ENCODE measurements around the gene ZBTB39.
"Not testable (repeated sequence)": the region's sequence is repeated elsewhere in the genome, so short reads cannot be mapped to it uniquely, and the experiment has no call there.

ZBTB39 gene

GRCh38 chr12:57005980-57006808 lies at the start of gene ZBTB39:
ZBTB39 (minus strand) TSS chr12:57006546; CDS start chr12:57004917, 1,629 bp downstream.
- DNase-seq, result peak; percentile 67

DNA sequence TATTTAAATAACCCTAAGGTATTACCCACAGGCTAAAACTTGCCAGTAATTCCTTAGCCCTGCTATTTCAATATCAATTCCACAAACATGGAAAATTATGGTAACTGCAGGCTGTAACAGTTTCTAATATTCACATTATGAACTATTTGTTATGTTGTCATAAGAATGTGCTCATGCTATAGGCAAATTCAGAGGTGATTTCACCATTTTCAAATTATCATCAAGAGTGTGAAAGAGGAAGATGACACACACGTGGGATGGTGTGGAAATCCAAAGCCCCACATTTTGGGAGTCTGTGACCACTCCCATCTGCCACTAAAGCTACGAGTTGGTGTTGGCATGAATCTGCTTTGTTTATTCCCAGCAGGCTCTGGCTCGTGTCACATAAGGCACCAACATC lies 49.5 kb upstream of the ZBTB39 start:
- DNase-seq, result no peak

- not testable (repeated sequence) for DNase-seq
These were observed 47.6 kb upstream of the ZBTB39 start for GRCh38 chr12:57053901-57054300.

GRCh38 chr12:57053146-57053545 lies 46.8 kb upstream of the ZBTB39 start:
- DNase-seq, result not testable (repeated sequence)

DNA sequence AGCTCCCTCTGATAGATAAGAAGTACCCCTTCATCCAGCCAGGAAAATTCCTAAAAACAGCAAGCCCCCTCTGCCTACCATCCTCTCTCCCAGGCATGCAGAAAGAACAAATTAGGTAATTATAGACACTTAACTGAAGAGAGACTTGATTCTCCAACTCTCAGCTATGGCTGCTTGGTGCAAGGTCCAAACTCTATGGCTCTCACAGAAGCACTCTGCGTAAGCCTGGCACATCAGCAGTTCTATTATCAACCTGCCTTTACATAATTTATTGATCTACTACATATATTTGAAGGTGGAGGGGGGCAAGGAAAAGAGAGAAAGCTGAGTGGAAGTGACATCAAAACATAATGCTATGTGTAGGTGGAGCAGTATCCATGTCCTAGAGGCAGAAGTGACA lies 44.7 kb upstream of the ZBTB39 start:
- no peak for DNase-seq

- DNase-seq, result no peak
These were observed 43.5 kb upstream of the ZBTB39 start, which contains the start of gene MYO1A for GRCh38 chr12:57049890-57050289. MYO1A (minus strand) TSS chr12:57050129; CDS start chr12:57048323, 1,806 bp downstream.

DNA sequence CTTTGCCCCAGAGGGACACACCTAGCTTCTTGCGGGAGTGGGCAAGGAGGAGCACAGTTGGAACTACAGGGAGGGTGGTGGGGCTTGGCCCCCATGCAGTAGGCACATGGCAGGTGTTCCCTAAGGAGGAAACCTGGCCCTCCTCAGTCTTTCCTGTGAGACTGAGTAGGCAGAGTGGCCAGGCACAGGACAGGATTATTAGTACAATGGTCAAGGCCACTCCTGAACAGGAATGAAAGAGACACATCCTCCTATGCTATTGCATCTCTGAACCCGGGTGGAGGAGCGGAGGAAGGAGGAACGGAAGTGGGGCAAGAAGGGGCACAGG lies 42.7 kb upstream of the ZBTB39 start:
- DNase-seq, result no peak

- DNase-seq, result no peak
These were observed 42.2 kb upstream of the ZBTB39 start for GRCh38 chr12:57048423-57049118.

- DNase-seq, result no peak
These were observed 41.6 kb upstream of the ZBTB39 start for GRCh38 chr12:57047981-57048380.

DNA sequence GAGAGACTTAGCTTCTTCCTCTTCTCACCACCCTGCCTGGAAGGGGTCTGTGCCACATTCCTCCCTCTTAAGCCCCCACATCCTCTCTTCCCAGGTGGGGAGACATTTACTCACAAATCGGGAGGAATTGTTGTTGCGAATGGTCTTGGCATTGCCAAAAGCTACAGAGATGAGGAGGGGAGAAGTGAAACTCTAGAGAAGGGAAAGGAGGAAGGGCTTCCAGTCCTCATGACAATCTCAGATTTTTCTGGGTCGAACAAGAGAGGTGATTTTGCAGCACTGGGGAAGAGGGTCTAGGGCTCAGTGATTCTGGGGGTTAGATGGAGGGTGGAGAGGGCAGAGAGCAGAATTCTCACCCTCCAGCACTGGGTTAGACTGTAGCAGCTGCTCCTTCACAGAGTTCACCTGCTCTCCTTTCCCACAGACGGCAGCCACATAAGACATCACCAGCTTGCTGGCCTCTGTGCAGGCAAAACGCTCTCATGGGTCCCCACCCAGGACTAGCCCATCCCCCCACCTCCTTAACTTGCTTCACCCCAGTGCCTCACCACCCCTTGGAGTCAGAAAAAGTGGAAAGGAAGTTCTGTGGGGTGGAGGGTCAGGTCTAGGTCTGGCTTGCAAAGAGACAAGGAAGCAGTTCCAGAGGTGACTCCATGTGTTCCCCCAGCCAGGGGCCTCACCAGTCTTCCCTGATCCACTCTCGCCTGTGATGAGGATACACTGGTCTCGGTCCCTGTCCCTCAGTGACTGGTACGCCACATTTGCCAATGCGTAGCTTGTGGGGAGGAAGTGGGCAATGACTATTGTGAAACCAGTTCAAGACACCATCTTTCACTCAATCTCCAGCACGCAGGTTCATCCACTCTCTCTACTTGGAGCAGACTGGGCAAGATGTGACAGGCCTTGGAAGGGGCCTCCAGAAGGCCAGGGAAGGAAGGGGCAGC lies 40.9 kb upstream of the ZBTB39 start:
- no peak for DNase-seq

DNA sequence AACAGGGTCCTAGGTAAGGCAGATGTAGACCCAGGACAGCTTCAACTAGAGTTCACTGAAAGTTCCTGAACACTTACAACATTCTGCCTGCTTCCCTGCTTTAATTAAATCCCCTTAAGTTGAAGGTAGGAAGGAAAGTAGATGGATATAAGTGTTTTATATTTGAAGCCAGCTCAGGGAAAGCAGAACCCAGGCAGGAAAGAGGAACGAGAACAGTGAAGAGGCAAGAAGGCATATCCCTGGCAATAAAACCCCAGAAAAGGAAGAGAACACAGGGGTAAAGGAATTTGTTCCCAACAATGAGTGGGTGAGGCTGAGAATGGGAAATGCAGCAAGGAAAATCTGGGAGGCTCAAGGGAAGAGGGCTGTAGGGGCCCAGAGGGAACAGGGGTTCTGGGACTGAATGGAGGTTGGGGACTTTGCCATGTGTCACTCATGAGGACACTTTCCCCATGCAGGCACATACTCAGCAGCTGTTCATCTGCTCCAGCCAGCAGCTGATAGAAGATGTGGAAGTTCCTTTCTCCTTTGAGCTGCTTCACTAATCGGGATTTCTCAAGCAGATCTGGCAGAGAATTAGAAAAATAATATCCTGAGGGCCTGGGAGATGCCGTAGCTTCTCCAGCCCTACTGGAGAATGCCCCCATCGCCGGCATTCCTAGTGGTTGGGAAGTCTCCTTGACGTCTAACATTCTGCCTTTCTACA lies 39.9 kb upstream of the ZBTB39 start:
- no peak for DNase-seq

DNA sequence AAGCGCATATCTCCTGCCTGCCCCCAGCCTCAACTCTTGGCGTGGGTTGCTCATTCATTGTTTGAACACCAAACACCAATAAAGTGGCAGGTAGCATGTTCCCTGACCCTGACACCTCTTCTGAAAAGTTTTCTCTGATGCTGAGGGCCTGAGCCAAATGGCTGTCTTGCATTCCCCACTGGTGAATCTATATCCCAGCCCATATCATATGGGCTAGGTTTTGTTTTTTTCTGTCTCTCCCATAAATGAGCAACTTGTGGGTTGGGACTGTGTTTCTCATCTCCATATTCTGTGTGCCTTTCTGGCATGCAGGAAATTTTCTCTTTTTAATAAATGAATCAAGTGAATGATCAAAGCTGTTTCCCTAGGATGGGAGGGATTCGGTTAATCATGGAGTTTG lies 38.5 kb upstream of the ZBTB39 start:
- DNase-seq, result no peak

GRCh38 chr12:57044468-57044867 lies 38.1 kb upstream of the ZBTB39 start:
- DNase-seq, result no peak

- DNase-seq, result no peak
These were observed 36.3 kb upstream of the ZBTB39 start for GRCh38 chr12:57042695-57043094.

GRCh38 chr12:57040750-57041149 lies 34.4 kb upstream of the ZBTB39 start:
- DNase-seq, result no peak

DNA sequence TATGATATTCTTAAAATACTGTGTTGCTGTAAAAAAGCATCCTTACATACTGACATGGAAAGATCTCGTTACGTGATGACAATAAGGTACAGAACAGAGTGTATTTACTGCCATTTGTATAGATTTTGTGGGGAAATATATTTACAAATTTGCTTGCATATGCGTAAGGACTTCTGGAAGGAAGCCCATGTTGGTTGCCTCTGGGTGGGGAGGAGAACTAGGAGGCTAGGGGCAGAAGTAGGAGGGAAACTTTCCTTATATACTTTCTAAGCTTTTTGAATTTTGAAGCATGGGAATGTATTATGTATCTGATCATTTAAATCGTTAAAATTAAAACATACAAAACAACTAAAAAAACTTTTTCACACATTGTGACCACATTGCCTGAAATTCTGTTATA lies 33.9 kb upstream of the ZBTB39 start:
- DNase-seq, result no peak

DNA sequence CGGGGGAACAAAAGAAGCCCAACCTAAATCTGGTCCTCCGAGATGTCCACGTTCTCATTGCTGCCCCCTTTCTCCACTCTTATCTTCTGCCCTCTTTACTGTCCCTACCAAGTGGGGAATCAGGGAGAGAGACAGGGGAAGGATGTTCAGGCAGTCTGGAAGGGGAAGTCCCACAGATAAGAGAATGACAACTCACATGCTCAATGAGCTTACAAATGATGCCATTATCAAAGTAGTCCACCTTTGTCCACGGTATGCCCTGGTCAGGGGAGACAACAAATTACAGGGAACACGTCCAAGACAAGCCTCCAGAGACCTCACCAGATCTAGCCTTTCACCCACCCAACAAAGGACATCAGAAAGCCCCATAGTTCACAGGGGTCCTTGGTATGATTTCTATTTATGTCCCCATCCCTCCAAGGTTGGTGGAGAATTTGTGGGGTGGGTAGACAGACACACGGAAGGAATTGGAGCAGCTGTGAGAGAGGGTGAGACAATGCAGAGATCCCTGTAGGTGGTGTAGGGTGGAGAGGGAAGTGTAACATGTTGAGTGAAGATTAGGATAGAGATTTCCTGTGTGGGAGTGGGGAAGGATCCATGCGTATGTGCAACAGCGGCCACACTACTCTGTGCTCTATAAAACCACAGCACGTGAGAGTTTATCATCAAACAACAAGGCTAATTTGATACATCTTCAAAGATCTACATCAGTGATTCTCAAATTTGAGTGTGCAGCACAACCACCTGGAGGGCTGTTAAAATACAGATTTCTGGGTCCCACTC lies 32.9 kb upstream of the ZBTB39 start:
- DNase-seq, result no peak

GRCh38 chr12:57037264-57037663 lies 30.9 kb upstream of the ZBTB39 start:
- DNase-seq, result no peak

- no peak for DNase-seq
These were observed 27.1 kb upstream of the ZBTB39 start for GRCh38 chr12:57033431-57033830.

GRCh38 chr12:57031789-57032188 lies 25.4 kb upstream of the ZBTB39 start:
- DNase-seq, result no peak

DNA sequence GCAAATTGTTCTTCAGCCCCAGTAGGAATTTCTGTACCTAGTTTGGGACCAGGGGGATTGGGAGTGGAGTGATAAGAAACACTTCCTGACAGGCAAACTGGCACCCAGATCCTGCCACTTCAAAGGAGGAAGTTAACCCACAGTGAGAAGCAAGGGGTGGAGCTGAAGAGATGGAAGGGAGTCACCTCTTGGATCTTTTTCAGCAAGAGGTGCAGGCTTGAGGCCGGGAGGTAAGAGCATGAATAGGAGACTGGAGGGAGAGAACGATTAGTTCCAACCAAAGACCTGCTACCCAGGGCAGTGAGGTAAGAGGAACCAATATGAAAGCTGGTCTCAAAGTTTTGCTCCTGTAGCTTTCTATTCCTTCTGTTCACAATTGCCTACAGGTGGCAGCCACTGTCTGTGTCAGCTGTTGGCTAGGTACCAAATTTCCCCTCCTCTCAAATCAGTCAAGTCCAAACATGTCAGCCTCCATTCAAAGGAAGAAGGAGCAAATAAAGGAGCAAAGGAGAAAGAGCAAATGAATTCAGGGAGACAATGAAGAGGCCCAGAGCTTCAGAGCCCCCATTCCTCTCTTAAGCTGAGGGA lies 24.9 kb upstream of the ZBTB39 start:
- no peak for DNase-seq

All from left hindlimb (tissue), 1 donor.